T follicular helper cell (primary cell): ENCODE measurements around the gene DNAJC22.
"Not testable (repeated sequence)": the region's sequence is repeated elsewhere in the genome, so short reads cannot be mapped to it uniquely, and the experiment has no call there.

Experiments
- DNase-seq: peaks from one replicate; pipeline ENCODE4 v3.0.0-alpha.2; 2020; ENCODE audit warnings: low read depth
- total RNA-seq, 2 experiments: gene quantifications; one replicate each; lab custom pipeline; 2026; lab: John Stamatoyannopoulos, UW

Gene DNAJC22
- 0 reads per million in 2 experiments for total RNA-seq

DNA sequence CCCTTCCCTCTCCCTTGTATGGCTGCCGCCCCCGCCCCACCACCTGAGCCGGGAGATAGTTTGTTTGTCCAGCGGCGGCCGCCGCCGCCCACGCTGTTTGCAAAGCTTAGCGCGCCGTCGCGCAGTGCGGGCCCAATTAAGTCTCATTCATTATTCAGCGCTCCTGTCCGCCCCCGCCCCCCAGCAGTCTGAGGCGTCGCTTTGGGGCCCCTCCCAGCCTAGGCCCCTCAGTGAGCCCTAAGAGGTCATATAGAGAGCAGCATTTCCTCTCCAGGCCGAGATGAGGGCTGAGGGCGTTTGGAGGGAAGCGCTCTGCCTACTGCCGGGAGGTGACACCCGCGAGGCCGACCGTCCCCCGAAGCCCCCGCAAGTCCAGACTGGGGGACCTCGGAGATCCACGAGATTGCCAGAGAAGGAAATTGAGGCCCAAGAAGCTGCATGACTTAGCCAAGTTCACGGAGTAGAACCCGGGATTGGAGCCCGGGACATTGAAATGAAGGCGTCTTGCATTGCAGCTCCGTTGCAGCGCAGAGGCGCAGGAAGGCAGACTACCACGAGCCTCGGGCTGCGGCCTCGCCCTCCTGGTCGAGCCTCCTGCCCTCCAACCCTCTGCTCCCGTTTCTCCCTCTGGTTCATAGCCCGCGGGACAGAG lies at the start of gene DNAJC22:
TSS of gene DNAJC22 (plus strand) at position 230 of the 652 bp plus-strand sequence. CDS start 1,985 bp downstream, outside the sequence.
- DNase-seq = no peak

DNA sequence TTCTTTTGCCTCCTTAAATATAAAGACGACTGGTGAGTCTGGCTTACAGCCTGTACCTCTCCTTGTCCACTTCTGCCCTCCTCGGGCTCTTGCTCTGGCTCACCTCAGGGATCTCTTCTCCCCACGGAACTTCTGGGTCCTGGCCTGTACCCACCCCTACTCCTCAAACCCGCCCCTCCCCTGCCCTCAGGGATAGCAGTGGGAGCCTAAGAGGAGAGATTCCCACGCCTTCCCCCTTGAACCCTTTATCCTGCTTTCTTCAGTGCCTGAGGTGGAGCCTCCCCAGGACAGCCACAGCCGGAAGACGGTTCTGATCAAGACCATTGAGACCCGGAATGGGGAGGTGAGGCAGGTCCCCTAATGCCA lies 49.0 kb upstream of the DNAJC22 start:
- DNase-seq = no peak

DNA sequence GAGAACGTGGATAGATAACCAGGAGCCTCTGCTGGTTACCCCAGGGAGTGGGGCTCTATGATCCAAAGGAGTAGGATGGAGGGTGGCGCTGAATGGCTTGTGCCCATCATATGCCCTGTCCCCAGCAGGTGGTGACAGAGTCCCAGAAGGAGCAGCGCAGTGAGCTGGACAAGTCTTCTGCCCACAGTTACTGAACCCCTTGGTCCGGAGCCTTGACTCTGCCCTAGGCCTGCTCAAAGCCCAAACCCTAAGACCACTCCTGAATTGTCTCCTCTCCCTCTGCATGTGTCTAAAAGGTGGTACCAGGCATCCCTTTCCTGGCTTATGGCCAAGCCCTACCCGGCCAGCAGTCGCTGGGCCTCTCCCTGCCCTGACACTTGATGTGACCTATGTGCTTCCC lies 48.5 kb upstream of the DNAJC22 start:
- DNase-seq = no peak

DNA sequence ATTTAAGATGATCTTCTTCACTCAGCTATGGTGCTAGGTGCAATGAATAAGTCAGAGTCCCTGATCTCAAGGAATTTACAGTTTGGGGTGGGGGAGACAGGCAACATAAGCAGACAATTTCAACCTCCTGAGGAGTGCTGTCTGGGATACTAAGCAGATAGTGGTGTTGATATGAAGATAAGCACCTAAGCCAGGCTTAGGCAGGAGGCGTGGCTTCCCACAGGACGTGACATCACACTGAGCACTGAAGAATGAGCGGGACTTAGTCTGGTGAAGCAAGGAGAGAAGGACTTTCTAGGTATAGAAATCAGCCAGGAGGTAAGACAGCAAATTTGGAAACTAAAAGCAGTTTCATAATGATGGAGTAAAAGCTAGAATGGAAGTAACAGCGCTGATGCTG lies 44.9 kb upstream of the DNAJC22 start:
- no peak for DNase-seq

DNA sequence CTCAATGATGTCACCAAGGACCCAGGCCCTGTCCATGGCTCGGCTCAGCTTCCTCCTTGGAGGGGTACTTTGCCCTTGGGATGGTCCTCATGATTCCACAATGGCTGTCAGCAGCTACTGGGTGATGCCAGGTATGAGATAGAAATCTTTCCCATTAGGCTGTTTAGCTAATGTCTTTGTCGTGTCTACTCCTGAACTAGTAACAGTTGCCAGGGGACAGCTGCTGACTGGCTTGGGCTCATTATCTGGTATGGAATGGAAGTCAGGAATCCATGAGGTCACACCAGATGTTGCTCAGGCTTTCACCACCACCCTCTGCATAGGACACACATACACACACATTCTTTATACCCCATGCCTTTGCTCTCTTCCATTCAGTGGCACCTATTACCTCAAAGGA lies 42.5 kb upstream of the DNAJC22 start:
- no peak for DNase-seq

DNA sequence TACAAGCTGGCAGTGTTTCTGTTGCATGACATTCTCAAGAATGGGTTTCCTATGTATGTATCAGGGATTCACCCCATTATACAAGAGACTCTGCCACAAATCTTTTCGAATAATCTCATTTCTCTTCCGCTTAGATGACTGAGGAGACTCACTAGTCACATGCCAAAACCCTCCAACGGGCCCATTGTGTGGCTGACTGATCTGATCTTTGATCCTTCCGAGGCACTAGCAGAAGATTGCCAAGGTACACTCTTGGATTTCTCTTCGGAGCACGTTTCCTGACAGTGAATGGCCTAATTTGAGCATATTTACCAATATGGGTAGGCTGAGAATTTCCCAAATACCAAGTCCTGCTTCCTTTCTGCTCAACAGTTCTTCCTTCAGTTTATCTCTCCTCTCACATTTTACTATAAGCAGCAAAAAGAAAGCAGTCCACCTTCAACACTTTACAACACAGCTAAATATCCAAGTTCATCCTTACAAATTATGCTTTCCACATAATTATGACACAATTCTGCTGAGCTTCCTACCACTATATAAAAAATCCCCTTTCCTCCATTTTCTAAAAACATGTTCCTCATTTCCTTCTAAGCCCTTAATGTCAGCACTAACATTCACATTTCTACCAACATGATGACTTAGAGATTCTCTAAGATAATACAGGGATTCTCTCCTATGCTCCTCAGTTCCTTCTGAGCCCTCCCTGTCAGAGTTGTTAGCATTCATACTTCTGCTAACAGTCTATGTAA lies 40.8 kb upstream of the DNAJC22 start:
- DNase-seq = no peak

DNA sequence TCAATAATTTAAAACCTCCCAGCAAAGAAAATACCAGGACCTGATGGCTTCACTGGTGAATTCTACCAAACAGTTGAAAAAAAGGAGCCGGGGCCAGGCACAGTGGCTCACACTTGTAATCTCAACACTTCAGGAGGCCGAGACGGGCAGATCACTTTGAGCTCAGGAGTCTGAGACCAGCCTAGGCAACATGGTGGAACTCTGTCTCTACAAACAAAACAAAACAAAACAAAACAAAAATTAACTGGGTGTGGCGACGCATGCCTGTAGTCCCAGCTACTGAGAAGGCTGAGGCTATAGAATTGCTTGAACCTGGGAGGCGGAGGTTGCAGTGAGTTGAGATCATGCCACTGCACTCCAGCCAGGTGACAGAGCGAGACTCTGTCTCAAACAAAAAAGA lies 37.3 kb upstream of the DNAJC22 start:
- no peak for DNase-seq

DNA sequence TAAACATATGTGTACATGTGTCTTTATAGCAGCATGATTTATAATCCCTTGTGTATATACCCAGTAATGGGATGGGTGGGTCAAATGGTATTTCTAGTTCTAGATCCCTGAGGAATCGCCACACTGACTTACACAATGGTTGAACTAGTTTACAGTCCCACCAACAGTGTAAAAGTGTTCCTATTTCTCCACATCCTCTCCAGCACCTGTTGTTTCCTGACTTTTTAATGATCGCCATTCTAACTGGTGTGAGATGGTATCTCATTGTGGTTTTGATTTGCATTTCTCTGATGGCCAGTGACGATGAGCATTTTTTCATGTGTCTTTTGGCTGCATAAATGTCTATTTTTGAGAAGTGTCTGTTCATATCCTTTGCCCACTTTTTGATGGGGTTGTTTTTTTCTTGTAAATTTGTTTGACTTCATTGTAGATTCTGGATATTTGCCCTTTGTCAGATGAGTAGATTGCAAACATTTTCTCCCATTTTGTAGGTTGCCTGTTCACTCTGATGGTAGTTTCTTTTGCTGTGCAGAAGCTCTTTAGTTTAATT lies 36.2 kb upstream of the DNAJC22 start:
- DNase-seq = not testable (repeated sequence)

DNA sequence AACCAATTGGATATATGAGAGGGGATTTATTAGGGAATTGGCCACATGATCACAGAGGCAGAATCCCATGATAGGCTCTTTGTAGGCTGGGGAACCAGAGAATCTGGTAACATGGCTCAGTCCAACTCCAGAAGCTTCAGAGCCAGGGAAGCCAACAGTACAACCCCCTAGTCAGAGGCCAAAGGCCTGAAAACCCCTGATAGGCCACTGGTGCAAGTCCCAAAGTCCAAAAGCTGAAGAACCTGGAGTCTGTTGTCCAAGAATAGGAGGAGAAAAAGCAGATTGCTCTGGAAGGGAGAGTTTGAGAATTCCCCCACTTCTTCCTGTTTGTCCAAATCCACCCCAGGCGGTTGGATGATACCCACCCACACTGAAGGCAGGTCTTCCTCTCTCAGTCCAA lies 31.9 kb upstream of the DNAJC22 start:
- no peak for DNase-seq

DNA sequence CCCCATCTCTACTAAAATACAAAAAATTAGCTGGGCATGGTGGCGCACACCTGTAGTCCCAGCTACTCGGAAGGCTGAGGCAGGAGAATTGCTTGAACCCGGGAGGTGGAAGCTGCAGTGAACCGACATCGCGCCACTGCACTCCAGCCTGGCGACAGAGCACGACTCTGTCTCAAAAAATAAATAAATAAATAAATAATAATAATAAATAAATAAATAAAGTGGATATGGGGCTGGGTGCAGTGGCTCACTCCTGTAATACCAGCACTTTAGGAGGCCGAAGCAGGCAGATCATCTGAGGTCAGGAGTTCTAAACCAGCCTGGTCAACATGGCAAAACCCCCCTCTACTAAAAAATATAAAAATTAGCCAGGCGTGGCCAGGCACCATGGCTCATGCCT lies 29.6 kb upstream of the DNAJC22 start:
- DNase-seq = not testable (repeated sequence)

DNA sequence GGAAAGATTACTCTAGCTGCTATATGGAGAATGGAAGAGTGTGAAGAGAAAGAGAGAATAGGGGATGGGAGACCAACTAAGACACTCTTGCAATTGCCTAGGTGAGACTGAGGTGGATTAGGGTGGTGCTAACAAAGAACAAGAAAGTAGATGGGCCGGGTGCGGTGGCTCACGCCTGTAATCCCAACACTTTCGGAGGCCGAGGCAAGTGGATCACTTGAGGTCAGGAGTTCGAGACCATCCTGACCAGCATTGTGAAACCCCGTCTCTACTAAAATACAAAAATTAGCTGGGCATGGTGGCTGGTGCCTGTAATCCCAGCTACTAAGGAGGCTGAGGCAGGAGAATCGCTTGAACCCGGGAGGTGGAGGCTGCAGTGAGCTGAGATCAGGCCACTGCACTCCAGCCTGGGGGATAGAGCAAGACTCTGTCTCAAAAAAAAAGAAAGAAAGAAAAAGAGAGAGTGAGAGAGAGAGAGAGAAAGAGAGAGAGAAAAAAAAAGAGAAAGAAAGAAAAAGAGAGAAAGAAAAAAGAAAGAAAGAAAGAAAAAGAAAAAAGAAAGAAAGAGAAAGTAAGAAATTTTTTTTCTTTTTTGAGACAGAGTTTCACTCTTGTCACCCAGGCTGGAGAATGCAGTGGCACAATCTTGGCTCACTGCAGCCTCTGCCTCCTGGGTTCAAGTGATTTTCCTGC lies 26.1 kb upstream of the DNAJC22 start:
- DNase-seq = not testable (repeated sequence)

DNA sequence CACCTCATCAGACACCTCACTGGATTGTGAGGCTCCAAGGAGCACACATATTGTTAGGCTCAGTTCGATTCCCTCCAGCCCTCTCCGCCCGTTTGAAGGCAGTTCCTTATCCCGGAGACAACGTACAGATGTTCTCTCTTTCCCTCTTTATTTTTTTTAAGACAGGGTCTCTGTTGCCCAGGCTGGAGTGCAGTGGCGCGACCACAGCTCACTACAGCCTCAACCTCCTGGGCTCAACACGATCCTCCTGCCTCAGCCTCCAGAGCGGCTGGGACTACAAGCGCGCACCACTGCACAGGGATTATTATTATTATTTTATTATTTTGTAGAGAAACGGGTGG lies 24.4 kb upstream of the DNAJC22 start:
- no peak for DNase-seq

DNA sequence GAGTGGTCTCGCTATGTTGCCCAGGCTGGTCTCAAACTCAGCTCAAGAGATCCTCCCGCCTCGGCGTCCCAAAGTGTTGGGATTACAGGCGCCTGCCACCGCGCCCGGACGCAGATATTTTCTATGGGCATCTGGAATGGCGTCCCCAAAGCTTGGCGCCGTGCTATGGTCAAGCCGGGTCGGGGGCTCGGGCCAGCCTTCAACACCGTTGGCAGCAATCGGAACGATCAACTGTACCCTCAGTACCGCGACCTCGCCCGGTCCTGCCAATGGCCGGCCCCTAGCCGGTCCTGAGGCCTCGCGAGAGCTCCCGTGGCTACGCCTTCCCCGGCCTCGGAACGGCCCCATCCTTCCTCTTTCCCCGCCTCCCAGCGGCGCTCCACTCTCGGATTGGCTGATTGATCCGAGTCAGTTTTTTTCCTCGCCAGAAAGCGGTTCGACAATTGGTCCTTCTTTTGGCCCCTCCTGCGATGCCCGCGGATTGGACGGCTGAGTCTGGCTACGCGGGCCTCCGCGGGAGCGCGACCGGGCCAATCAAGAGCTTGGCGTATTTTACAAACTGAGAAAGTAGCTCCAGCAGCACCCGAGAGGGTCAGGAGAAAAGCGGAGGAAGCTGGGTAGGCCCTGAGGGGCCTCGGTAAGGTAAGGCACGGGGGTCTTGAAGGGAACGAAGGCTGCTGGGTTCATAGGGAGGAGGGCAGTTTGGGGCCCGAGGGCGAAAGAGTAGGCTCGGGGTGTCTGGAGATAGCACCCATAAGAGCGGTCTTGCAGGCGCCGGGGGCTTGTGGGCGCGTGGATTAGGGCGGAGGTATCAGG lies 23.8 kb upstream of the DNAJC22 start, which contains the start of gene TROAP:
TSS of gene TROAP (plus strand) at position 548 of the 816 bp plus-strand sequence. CDS start 354 bp downstream, outside the sequence.
- DNase-seq = peak; percentile 96

DNA sequence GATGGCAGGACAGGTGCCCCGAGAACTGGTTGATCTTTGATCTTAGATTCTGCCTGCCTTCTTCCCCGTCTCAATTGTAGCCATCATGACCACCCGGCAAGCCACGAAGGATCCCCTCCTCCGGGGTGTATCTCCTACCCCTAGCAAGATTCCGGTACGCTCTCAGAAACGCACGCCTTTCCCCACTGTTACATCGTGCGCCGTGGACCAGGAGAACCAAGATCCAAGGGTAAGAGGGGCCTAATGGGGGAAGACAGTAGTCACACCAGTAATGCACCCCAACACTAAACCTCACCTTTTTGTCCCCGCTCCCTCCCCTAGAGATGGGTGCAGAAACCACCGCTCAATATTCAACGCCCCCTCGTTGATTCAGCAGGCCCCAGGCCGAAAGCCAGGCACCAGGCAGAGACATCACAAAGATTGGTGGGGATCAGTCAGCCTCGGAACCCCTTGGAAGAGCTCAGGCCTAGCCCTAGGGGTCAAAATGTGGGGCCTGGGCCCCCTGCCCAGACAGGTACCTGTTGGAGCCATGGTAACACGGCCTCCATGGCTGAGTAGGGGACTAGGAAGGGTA lies 23.1 kb upstream of the DNAJC22 start:
- no peak for DNase-seq

DNA sequence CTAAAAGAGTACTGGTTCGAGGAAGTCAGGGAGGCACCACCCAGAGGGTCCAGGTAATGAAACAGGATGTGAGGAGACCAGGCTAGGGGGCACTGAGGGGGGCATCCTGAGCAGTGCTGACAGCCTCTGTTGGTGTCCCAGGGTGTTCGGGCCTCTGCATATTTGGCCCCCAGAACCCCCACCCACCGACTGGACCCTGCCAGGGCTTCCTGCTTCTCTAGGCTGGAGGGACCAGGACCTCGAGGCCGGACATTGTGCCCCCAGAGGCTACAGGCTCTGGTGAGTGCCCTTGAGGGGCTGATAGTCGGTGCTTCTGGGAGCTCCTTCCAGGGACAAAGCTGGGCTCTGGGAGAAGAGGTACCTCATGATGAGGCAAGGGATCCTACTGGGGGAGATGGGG lies 21.1 kb upstream of the DNAJC22 start:
- no peak for DNase-seq

DNA sequence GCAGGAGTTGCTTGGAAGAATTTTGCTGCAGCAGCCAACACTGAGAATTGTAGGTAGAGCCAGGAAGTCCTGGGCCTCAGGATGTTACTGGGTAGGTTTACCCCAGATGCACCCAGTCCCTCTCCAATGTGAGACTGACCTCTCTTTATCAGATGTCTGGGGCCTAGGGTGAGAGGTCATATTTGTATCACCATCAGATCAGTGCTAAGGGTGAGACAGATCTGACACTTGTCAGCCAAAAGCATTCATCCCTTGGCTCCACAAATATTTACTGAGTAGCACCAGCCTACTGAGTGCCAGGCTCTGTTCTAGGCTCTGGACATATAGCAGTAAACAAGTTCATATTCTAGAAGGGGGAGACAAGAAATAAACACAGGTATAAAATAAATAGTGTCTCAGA lies 19.3 kb upstream of the DNAJC22 start:
- DNase-seq = no peak

DNA sequence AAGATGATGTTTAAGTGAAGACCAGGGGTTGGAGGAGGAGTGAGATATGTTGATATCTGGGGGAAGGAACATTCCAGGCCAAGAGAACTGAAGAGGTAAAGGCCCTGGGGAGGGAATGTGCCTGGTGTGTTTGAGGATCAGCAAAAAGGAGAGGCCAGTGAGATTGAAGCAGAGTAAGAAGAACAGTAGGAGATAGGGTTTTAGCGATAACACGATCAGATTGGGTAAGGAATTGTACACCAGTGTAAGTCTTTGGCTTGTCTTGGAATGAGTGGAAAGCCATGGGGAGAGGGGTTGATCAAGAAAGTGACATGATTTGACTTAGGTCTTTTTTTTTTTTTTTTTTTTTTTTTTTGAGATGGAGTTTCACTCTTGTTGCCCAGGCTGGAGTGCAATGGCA lies 18.8 kb upstream of the DNAJC22 start:
- no peak for DNase-seq

DNA sequence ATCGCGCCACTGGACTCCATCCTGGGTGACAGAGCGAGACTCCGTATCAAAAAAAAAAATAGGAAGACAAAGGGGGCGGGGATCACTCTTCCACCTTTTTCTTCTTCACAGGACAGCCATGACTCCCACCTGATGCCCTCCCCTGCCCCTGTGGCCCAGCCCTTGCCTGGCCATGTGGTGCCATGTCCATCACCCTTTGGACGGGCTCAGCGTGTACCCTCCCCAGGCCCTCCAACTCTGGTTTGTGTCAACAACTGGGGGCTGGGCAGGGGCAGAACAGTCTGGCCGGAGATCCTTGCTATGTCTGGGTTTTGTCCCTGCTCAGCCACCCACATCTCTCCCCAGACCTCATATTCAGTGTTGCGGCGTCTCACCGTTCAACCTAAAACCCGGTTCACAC lies 17.9 kb upstream of the DNAJC22 start:
- no peak for DNase-seq

DNA sequence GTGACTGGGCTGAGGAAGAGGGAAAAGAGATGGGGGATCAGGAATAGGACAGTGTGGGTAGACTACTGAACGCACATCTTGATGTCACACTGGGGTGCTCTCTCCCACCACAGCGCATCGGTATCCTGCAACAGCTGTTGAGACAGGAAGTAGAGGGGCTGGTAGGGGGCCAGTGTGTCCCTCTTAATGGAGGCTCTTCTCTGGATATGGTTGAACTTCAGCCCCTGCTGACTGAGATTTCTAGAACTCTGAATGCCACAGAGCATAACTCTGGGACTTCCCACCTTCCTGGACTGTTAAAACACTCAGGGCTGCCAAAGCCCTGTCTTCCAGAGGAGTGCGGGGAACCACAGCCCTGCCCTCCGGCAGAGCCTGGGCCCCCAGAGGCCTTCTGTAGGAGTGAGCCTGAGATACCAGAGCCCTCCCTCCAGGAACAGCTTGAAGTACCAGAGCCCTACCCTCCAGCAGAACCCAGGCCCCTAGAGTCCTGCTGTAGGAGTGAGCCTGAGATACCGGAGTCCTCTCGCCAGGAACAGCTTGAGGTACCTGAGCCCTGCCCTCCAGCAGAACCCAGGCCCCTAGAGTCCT lies 16.6 kb upstream of the DNAJC22 start:
- DNase-seq = no peak

DNA sequence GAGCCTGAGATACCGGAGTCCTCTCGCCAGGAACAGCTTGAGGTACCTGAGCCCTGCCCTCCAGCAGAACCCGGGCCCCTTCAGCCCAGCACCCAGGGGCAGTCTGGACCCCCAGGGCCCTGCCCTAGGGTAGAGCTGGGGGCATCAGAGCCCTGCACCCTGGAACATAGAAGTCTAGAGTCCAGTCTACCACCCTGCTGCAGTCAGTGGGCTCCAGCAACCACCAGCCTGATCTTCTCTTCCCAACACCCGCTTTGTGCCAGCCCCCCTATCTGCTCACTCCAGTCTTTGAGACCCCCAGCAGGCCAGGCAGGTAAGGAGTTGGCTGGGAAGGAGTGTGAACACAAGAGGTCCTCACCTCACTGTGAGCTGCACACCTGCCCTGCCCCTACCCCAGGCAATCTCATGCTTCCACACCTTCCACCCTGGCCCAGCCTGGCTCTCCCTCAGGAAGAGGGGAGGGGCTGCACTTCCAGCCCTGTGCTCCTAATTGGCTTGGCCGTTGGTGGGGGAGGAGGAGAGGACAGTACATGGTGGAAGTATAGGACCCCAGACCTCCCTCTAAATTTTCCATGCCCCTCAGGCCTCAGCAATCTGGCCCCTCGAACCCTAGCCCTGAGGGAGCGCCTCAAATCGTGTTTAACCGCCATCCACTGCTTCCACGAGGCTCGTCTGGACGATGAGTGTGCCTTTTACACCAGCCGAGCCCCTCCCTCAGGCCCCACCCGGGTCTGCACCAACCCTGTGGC lies 15.9 kb upstream of the DNAJC22 start:
- DNase-seq = no peak
